Adipocyte (in vitro differentiated cells): ENCODE results near the gene HDGFL3.
"Not testable (repeated sequence)": the region's sequence is repeated elsewhere in the genome, so short reads cannot be mapped to it uniquely, and the experiment has no call there.

Experiments
- DNase-seq: peaks from one replicate; pipeline ENCODE4 v3.0.0-alpha.2; 2015; ENCODE audit warnings: low read depth
- H3K27me3 ChIP-seq: replicated peaks from 2 replicates; pipeline ENCODE4 v1.7.0; 2013; ENCODE audit warnings: mild to moderate bottlenecking, low read length, moderate library complexity; ENCODE audit not compliant: control insufficient read depth, insufficient read depth
- H3K36me3 ChIP-seq: 2 replicates; pipeline ENCODE4 v1.7.0; 2013; ENCODE audit warnings: low read length, mild to moderate bottlenecking, moderate library complexity; ENCODE audit not compliant: control insufficient read depth, insufficient read depth, severe bottlenecking
- H3K4me1 ChIP-seq: 2 replicates; pipeline ENCODE4 v1.7.0; 2013; ENCODE audit warnings: mild to moderate bottlenecking, low read length, moderate library complexity; ENCODE audit not compliant: control insufficient read depth, insufficient read depth
- H3K4me3 ChIP-seq: 2 replicates; pipeline ENCODE4 v1.7.0; 2013; ENCODE audit warnings: mild to moderate bottlenecking, low read length, moderate library complexity
- H3K9ac ChIP-seq: 2 replicates; pipeline ENCODE4 v1.7.0; 2013; ENCODE audit warnings: mild to moderate bottlenecking, low read length, moderate library complexity
- H3K9me3 ChIP-seq: 2 replicates; pipeline ENCODE4 v1.7.0; 2013; ENCODE audit warnings: mild to moderate bottlenecking, low read length, moderate library complexity; ENCODE audit not compliant: control insufficient read depth

HDGFL3 gene

GRCh38 chr15:83100097-83100646, 107.5 kb downstream of the HDGFL3 start:
- no peaks in the 10 kb centered on the region for H3K4me1 ChIP-seq
- peaks cover 29% of the 10 kb centered on the region for H3K27me3 ChIP-seq
- peaks cover 17% of the 10 kb centered on the region for H3K9me3 ChIP-seq

GRCh38 chr15:83099290-83099689, 108.3 kb downstream of the HDGFL3 start:
- Histone ChIP-seq H3K27me3 (peaks cover 29% of the 10 kb centered on the region), H3K4me1 (no peaks in the 10 kb centered on the region), H3K36me3 (no peaks in the 10 kb centered on the region), H3K9ac (no peak overlapping the region), H3K4me3 (no peak overlapping the region), H3K9me3 (peaks cover 17% of the 10 kb centered on the region)
- DNase-seq = no peak

More at GRCh38 chr15:83100097-83100646, 107.5 kb downstream of the HDGFL3 start:
- Histone ChIP-seq H3K36me3 (no peaks in the 10 kb centered on the region), H3K4me3 (no peak overlapping the region), H3K9ac (no peak overlapping the region)
- DNase-seq = no peak

- no peak overlapping the region for H3K9ac ChIP-seq
- no peak for DNase-seq
- H3K4me1 ChIP-seq = no peaks in the 10 kb centered on the region
- H3K36me3 ChIP-seq = no peaks in the 10 kb centered on the region
- peaks cover 17% of the 10 kb centered on the region for H3K9me3 ChIP-seq
- no peak overlapping the region for H3K4me3 ChIP-seq
- H3K27me3 ChIP-seq = peaks cover 29% of the 10 kb centered on the region
Observed at GRCh38 chr15:83098079-83098478, 109.5 kb downstream of the HDGFL3 start.

GRCh38 chr15:83094583-83094982, 113.0 kb downstream of the HDGFL3 start:
- H3K27me3 ChIP-seq = peaks cover 7% of the 10 kb centered on the region
- DNase-seq = no peak
- no peak overlapping the region for H3K9ac ChIP-seq
- no peaks in the 10 kb centered on the region for H3K36me3 ChIP-seq
- H3K9me3 ChIP-seq = peaks cover 17% of the 10 kb centered on the region
- no peaks in the 10 kb centered on the region for H3K4me1 ChIP-seq
- H3K4me3 ChIP-seq = no peak overlapping the region

- Histone ChIP-seq H3K9me3 (peaks cover 8% of the 10 kb centered on the region), H3K9ac (no peak overlapping the region), H3K4me3 (no peak overlapping the region), H3K36me3 (no peaks in the 10 kb centered on the region), H3K27me3 (peaks cover 11% of the 10 kb centered on the region), H3K4me1 (no peaks in the 10 kb centered on the region)
- DNase-seq = no peak
Observed at GRCh38 chr15:83092309-83092976, 115.2 kb downstream of the HDGFL3 start.

DNA sequence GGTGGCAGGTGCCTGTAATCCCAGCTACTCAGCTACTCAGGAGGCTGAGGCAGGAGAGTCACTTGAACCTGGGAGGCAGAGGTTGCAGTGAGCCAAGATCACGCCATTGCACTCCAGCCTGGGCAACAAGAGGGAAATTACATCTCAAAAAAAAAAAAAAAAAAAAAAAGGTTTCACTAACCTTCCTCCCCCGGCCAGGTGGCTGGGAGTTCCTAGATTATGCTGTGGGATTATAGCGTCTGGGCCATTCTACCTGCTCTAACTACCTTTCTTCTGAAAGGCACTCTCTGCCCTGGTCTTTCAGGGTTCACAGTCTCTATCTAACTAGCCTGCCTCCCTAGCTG, 115.7 kb downstream of the HDGFL3 start:
- not testable (repeated sequence) for H3K4me3 ChIP-seq, H3K36me3 ChIP-seq, H3K4me1 ChIP-seq, DNase-seq, H3K9me3 ChIP-seq, H3K9ac ChIP-seq
- peaks cover 11% of the 10 kb centered on the region for H3K27me3 ChIP-seq

- Histone ChIP-seq H3K9ac (no peak overlapping the region), H3K36me3 (no peaks in the 10 kb centered on the region), H3K4me3 (no peak overlapping the region), H3K27me3 (peaks cover 11% of the 10 kb centered on the region), H3K9me3 (no peaks in the 10 kb centered on the region), H3K4me1 (no peaks in the 10 kb centered on the region)
- DNase-seq = no peak
Observed at GRCh38 chr15:83090465-83090864, 117.2 kb downstream of the HDGFL3 start.

DNA sequence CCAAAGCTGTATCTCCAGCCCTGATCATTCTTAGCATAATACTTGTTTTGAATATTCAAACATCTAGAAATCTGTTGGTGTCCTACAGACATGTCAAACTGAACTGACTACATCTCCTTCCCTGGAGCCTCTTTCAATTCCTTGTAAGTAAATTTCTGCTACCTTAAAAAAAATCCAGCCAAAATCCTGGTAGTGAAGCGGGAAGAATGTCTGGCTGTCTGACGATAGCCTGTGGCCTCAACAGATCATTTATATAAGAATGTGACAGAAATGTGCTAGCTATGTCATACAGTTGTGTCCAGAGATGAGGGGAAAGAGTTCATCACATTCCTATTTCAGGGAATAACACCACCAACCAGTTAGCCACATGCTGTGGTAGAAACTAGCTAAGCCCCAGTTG, 118.7 kb downstream of the HDGFL3 start:
- H3K4me3 ChIP-seq = no peak overlapping the region
- no peaks in the 10 kb centered on the region for H3K4me1 ChIP-seq
- H3K36me3 ChIP-seq = no peaks in the 10 kb centered on the region
- peaks cover 11% of the 10 kb centered on the region for H3K27me3 ChIP-seq
- no peak overlapping the region for H3K9ac ChIP-seq
- no peaks in the 10 kb centered on the region for H3K9me3 ChIP-seq
- DNase-seq = no peak

DNA sequence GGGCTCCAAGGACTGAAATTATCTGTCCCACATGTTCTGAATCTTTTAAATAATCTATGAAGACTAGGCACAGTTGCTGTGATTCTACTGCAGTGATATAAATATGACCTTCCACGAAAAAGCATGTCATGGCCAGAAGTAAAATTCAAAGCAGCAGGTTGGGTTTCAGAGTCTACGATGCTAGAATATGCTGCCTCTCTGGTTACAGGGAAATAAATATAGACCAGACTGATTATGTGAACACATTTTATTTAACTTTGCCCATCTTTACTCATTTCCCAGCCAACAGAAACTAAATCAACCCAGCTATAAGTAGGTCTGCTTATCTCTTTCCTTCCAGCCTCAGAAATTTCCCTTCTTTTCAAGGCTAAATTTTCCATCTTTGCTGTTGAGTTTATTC, 120.0 kb downstream of the HDGFL3 start:
- H3K9ac ChIP-seq = no peak overlapping the region
- no peaks in the 10 kb centered on the region for H3K9me3 ChIP-seq
- H3K36me3 ChIP-seq = no peaks in the 10 kb centered on the region
- peaks cover 11% of the 10 kb centered on the region for H3K27me3 ChIP-seq
- no peak overlapping the region for H3K4me3 ChIP-seq
- no peak for DNase-seq
- no peaks in the 10 kb centered on the region for H3K4me1 ChIP-seq

- not testable (repeated sequence) for H3K4me3 ChIP-seq, H3K4me1 ChIP-seq, H3K9ac ChIP-seq, H3K36me3 ChIP-seq, DNase-seq, H3K9me3 ChIP-seq
- peaks cover 11% of the 10 kb centered on the region for H3K27me3 ChIP-seq
Observed at GRCh38 chr15:83085864-83086552, 121.6 kb downstream of the HDGFL3 start.

GRCh38 chr15:83085461-83085860, 122.2 kb downstream of the HDGFL3 start:
- not testable (repeated sequence) for H3K36me3 ChIP-seq, H3K9me3 ChIP-seq, H3K4me1 ChIP-seq, DNase-seq, H3K9ac ChIP-seq, H3K4me3 ChIP-seq
- H3K27me3 ChIP-seq = peaks cover 11% of the 10 kb centered on the region
